Measurements from ENCODE around the gene UBIAD1. TPM values are rescaled to one million over a fixed set of nuclear protein-coding genes. Genes with fewer than 3 reads are reported as not detected.

The UBIAD1 gene
- total RNA-seq, 2 experiments from 2014 or later: 22.7 to 28.9 TPM

DNA sequence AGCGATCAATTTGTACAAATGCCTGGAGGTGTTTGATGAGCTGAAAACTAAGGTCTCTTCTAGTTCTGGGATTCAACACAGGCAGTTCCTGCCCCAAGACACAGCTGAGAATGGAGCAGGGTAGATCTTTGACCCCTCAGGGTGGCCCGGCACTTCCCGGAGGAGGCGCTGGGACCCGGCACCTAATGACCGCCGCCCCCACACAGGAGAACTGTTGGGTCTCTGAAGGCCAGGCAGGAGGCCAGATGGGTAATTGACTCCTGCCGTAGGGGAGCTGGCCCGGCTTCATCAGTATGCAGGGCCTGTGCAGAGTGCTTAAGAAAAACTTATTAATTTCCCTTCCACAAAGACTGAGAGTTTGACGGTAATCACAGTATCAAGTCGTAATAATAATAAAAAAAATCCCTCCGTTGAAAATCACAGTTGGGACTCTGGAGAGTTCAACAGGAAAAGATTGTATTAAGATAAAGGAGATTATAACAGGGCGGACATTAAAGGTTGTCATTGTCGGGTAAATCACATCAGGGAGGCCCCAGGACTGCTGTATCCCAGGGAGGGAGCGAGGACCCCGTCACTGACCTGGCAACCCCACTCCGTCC is 51.7 kb downstream of the UBIAD1 start:
- no peaks in the 10 kb centered on the region for H3K9me3 ChIP-seq (ENCODE audit: low read length)
- no peaks in the 10 kb centered on the region for H4K20me1 ChIP-seq (ENCODE audit: insufficient read depth, low read length)
- H2AFZ ChIP-seq (ENCODE audit: low read length): no peak overlapping the region
- no peak overlapping the region for H3K4me3 ChIP-seq (ENCODE audit: low read depth, low read length, poor library complexity, severe bottlenecking)
- BruUV-seq (replicated peaks): no TSS peak
- H3K79me2 ChIP-seq (ENCODE audit: insufficient read depth, low read depth, low read length): no peaks in the 10 kb centered on the region
- no peaks in the 10 kb centered on the region for H3K4me1 ChIP-seq (ENCODE audit: insufficient read depth, low read length, poor library complexity, severe bottlenecking)
- ChIA-PET POLR2A (no interaction called here), CTCF (ENCODE audit: unreplicated experiment) (no interaction called here)
- TF ChIP-seq, protein P1, sequence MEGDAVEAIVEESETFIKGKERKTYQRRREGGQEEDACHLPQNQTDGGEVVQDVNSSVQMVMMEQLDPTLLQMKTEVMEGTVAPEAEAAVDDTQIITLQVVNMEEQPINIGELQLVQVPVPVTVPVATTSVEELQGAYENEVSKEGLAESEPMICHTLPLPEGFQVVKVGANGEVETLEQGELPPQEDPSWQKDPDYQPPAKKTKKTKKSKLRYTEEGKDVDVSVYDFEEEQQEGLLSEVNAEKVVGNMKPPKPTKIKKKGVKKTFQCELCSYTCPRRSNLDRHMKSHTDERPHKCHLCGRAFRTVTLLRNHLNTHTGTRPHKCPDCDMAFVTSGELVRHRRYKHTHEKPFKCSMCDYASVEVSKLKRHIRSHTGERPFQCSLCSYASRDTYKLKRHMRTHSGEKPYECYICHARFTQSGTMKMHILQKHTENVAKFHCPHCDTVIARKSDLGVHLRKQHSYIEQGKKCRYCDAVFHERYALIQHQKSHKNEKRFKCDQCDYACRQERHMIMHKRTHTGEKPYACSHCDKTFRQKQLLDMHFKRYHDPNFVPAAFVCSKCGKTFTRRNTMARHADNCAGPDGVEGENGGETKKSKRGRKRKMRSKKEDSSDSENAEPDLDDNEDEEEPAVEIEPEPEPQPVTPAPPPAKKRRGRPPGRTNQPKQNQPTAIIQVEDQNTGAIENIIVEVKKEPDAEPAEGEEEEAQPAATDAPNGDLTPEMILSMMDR (conservative IDR thresholded peaks at IDR 0.05; ENCODE audit: low read length): no peak
- TF ChIP-seq EZH2phosphoT487 (IDR thresholded peaks at IDR 0.05; ENCODE audit: borderline replicate concordance, low read depth, low read length): no peak
- no peaks in the 10 kb centered on the region for H3K36me3 ChIP-seq (ENCODE audit: insufficient read depth, low read length)
- DNase-seq (ENCODE audit: low spot score): no peak
- H3K27ac ChIP-seq (ENCODE audit: low read depth, low read length, poor library complexity, severe bottlenecking): no peak overlapping the region
- no peaks in the 10 kb centered on the region for H3K9me2 ChIP-seq (ENCODE audit: insufficient read depth, low read length)
- H3K4me2 ChIP-seq (ENCODE audit: low read length): no peak overlapping the region
- intact Hi-C loops (cut with micrococcal nuclease; ENCODE audit: unreplicated experiment): loop anchor here (5.0 kb wide), 1 partner anchor 318 kb away; no protein-coding TSS in a partner anchor

DNA sequence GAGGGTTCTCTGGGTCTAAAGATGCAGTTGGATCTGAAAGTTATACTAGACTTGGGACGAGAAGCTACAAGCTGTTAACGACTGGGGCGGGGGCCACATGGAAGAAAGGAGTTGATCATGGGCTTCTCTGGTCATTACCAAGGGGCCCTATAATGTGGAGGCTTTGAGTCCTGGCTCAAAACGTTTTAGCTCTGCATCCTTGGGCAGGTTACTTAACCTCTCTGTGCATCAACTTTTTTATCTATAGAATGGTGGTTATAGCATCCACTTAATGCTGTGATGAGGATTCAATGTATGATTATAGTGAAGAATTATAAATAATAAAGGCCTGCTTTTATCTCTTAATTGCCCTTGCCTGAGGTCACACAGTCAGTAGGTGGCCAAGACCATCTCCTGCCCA is 53.1 kb downstream of the UBIAD1 start:
- H3K4me3 ChIP-seq (ENCODE audit: low read depth, low read length, poor library complexity, severe bottlenecking): no peak overlapping the region
- H3K27ac ChIP-seq (ENCODE audit: low read depth, low read length, poor library complexity, severe bottlenecking): no peak overlapping the region
- no peaks in the 10 kb centered on the region for H3K36me3 ChIP-seq (ENCODE audit: insufficient read depth, low read length)
- no peaks in the 10 kb centered on the region for H3K9me2 ChIP-seq (ENCODE audit: insufficient read depth, low read length)
- no peaks in the 10 kb centered on the region for H4K20me1 ChIP-seq (ENCODE audit: insufficient read depth, low read length)
- CTCF ChIA-PET (ENCODE audit: unreplicated experiment): no interaction called here
- H3K79me2 ChIP-seq (ENCODE audit: insufficient read depth, low read depth, low read length): no peaks in the 10 kb centered on the region
- intact Hi-C loops (cut with micrococcal nuclease; ENCODE audit: unreplicated experiment): no loop called here
- H3K9me3 ChIP-seq (ENCODE audit: low read length): no peaks in the 10 kb centered on the region
- H2AFZ ChIP-seq (ENCODE audit: low read length): no peak overlapping the region
- DNase-seq (ENCODE audit: low spot score): no peak
- BruUV-seq (replicated peaks): no TSS peak
- H3K4me2 ChIP-seq (ENCODE audit: low read length): no peak overlapping the region
- POLR2A ChIA-PET: no interaction called here
- no peaks in the 10 kb centered on the region for H3K4me1 ChIP-seq (ENCODE audit: insufficient read depth, low read length, poor library complexity, severe bottlenecking)
- no peak for TF ChIP-seq EZH2phosphoT487 (IDR thresholded peaks at IDR 0.05; ENCODE audit: borderline replicate concordance, low read depth, low read length)
- TF ChIP-seq, protein P1 (conservative IDR thresholded peaks at IDR 0.05; ENCODE audit: low read length): no peak

DNA sequence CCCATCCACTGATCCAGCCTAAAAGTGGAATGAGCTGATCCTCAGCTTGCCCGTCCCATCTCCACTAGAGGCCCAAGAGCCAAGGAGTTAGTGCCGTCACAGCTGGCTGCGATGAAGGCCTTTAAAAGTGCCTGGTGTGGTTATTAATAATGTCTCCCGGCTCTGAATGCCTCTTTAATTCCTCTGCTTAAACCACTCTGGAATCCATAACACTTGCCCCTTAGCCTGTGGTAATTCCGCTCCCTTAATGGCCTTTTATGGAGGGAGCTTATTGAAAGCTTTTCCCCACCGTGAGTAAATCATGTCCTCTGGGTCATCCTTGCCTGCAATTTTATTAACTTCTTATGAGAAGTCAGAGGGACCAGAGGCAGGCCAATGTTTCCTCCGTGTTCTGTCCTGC is 55.4 kb downstream of the UBIAD1 start:
- Histone ChIP-seq H3K9me2 (ENCODE audit: insufficient read depth, low read length) (no peaks in the 10 kb centered on the region), H2AFZ (ENCODE audit: low read length) (no peak overlapping the region), H3K27ac (ENCODE audit: low read depth, low read length, poor library complexity, severe bottlenecking) (no peak overlapping the region), H3K36me3 (ENCODE audit: insufficient read depth, low read length) (no peaks in the 10 kb centered on the region), H4K20me1 (ENCODE audit: insufficient read depth, low read length) (no peaks in the 10 kb centered on the region), H3K9me3 (ENCODE audit: low read length) (no peaks in the 10 kb centered on the region), H3K79me2 (ENCODE audit: insufficient read depth, low read depth, low read length) (no peaks in the 10 kb centered on the region), H3K4me1 (ENCODE audit: insufficient read depth, low read length, poor library complexity, severe bottlenecking) (no peaks in the 10 kb centered on the region), H3K4me3 (ENCODE audit: low read depth, low read length, poor library complexity, severe bottlenecking) (no peak overlapping the region), H3K4me2 (ENCODE audit: low read length) (no peak overlapping the region)
- ChIA-PET POLR2A (interaction anchor here (0.8 kb wide), 1 partner anchor 14 kb away, joined by 3 read pairs; no protein-coding TSS in a partner anchor), CTCF (ENCODE audit: unreplicated experiment) (interaction anchor here (0.5 kb wide), 1 partner anchor 944 kb away, joined by 3 read pairs; no protein-coding TSS in a partner anchor)
- no TSS peak for BruUV-seq (replicated peaks)
- intact Hi-C loops (cut with micrococcal nuclease; ENCODE audit: unreplicated experiment): no loop called here
- no peak for TF ChIP-seq EZH2phosphoT487 (IDR thresholded peaks at IDR 0.05; ENCODE audit: borderline replicate concordance, low read depth, low read length)
- TF ChIP-seq, protein P1 (conservative IDR thresholded peaks at IDR 0.05; ENCODE audit: low read length): no peak
- DNase-seq (ENCODE audit: low spot score): no peak

Data from OCI-LY7 (cell line).